ENCODE results near the gene CREB5. TPM values are rescaled to one million over a fixed set of nuclear protein-coding genes. Genes with fewer than 3 reads are reported as not detected.

CREB5 gene
- total and polyA plus RNA-seq, 3 donors from 2014 or later: 2.0 to 2.9 (median 2.9) TPM

- Histone ChIP-seq H3K4me1 (no peaks in the 10 kb centered on the region), H3K27ac (no peak overlapping the region), H3K36me3 (ENCODE audit: low read depth, missing control alignments) (no peaks in the 10 kb centered on the region), H3K27me3 (no peaks in the 10 kb centered on the region), H3K9me3 (no peaks in the 10 kb centered on the region), H3K4me3 (no peak overlapping the region)
- no peak for TF ChIP-seq CTCF (IDR thresholded peaks at IDR 0.05)
- no peak for TF ChIP-seq POLR2A (IDR thresholded peaks at IDR 0.05)
- intact Hi-C loops (cut with DNase I; ENCODE audit: low total_unique reads): no loop called here
- WGBS, 2 donors: 19 to 24% methylated on average over 3 of the region's 3 CpGs
- DNase-seq: no peak
These were observed 21.9 kb upstream of the CREB5 start for GRCh38 chr7:28390426-28390825.

GRCh38 chr7:28392289-28392688 is 20.0 kb upstream of the CREB5 start:
- WGBS, 2 donors: 94 to 98% methylated on average over 2 of the region's 2 CpGs
- DNase-seq: no peak
- no peak overlapping the region for H3K27ac ChIP-seq

GRCh38 chr7:28395404-28395803 is 16.9 kb upstream of the CREB5 start:
- no peaks in the 10 kb centered on the region for H3K27me3 ChIP-seq
- no peak for DNase-seq
- no peaks in the 10 kb centered on the region for H3K36me3 ChIP-seq (ENCODE audit: low read depth, missing control alignments)
- no peak overlapping the region for H3K4me3 ChIP-seq
- intact Hi-C loops (cut with DNase I; ENCODE audit: low total_unique reads): no loop called here
- TF ChIP-seq POLR2A (IDR thresholded peaks at IDR 0.05): no peak
- no peak for TF ChIP-seq CTCF (IDR thresholded peaks at IDR 0.05)
- no peaks in the 10 kb centered on the region for H3K9me3 ChIP-seq
- no peak overlapping the region for H3K27ac ChIP-seq
- no peaks in the 10 kb centered on the region for H3K4me1 ChIP-seq
- WGBS, 2 donors: 40 to 53% methylated on average over 3 of the region's 3 CpGs

More at GRCh38 chr7:28392289-28392688, 20.0 kb upstream of the CREB5 start:
- H3K4me1 ChIP-seq: no peaks in the 10 kb centered on the region
- H3K36me3 ChIP-seq (ENCODE audit: low read depth, missing control alignments): no peaks in the 10 kb centered on the region
- TF ChIP-seq POLR2A (IDR thresholded peaks at IDR 0.05) (no peak), CTCF (IDR thresholded peaks at IDR 0.05) (no peak)
- no peaks in the 10 kb centered on the region for H3K9me3 ChIP-seq
- intact Hi-C loops (cut with DNase I; ENCODE audit: low total_unique reads): no loop called here
- H3K4me3 ChIP-seq: no peak overlapping the region
- no peaks in the 10 kb centered on the region for H3K27me3 ChIP-seq

- intact Hi-C loops (cut with DNase I; ENCODE audit: low total_unique reads): no loop called here
- no peak for TF ChIP-seq POLR2A (IDR thresholded peaks at IDR 0.05)
- no peak for TF ChIP-seq CTCF (IDR thresholded peaks at IDR 0.05)
- H3K27me3 ChIP-seq: no peaks in the 10 kb centered on the region
- no peak for DNase-seq
- no peak overlapping the region for H3K27ac ChIP-seq
- no peaks in the 10 kb centered on the region for H3K4me1 ChIP-seq
- H3K4me3 ChIP-seq: no peak overlapping the region
- 54 to 63% methylated on average over 2 of the region's 2 CpGs for WGBS, 2 donors
- H3K9me3 ChIP-seq: no peaks in the 10 kb centered on the region
- H3K36me3 ChIP-seq (ENCODE audit: low read depth, missing control alignments): no peaks in the 10 kb centered on the region
These were observed 16.5 kb upstream of the CREB5 start for GRCh38 chr7:28395831-28396230.

GRCh38 chr7:28397141-28397540 is 15.2 kb upstream of the CREB5 start:
- Histone ChIP-seq H3K9me3 (no peaks in the 10 kb centered on the region), H3K36me3 (ENCODE audit: low read depth, missing control alignments) (no peaks in the 10 kb centered on the region), H3K4me3 (no peak overlapping the region), H3K4me1 (no peaks in the 10 kb centered on the region), H3K27me3 (no peaks in the 10 kb centered on the region), H3K27ac (no peak overlapping the region)
- TF ChIP-seq POLR2A (IDR thresholded peaks at IDR 0.05): no peak
- TF ChIP-seq CTCF (IDR thresholded peaks at IDR 0.05): no peak
- intact Hi-C loops (cut with DNase I; ENCODE audit: low total_unique reads): no loop called here
- whole genome bisulfite sequencing, 2 donors: 76 to 88% methylated on average over 2 of the region's 2 CpGs
- DNase-seq: no peak
